Limb (tissue), 2 donors: ENCODE data around the gene KIF22.

Experiments used
- DNase-seq, 2 donors: peaks; one replicate each; pipeline ENCODE4 v3.0.0-alpha.2; 2016; ENCODE audit errors: extremely low spot score in 2 of 2

KIF22 gene

GRCh38 chr16:29836623-29837022 lies 46.1 kb downstream of the KIF22 start:
- no peak for DNase-seq

- DNase-seq: no peak
Measured at GRCh38 chr16:29837841-29838240, 47.3 kb downstream of the KIF22 start.

GRCh38 chr16:29839822-29840221 lies 49.3 kb downstream of the KIF22 start:
- DNase-seq: no peak

- no peak for DNase-seq
Measured at GRCh38 chr16:29840240-29840639, 49.7 kb downstream of the KIF22 start.

- no peak for DNase-seq
Measured at GRCh38 chr16:29841631-29842030, 51.1 kb downstream of the KIF22 start.

GRCh38 chr16:29842732-29843346 lies 52.3 kb downstream of the KIF22 start:
- DNase-seq: no peak

- no peak for DNase-seq
Measured at GRCh38 chr16:29843931-29844330, 53.4 kb downstream of the KIF22 start.

GRCh38 chr16:29844575-29845331 lies 54.2 kb downstream of the KIF22 start:
- no peak for DNase-seq

- DNase-seq: no peak
Measured at GRCh38 chr16:29845656-29846055, 55.1 kb downstream of the KIF22 start.

- DNase-seq: peak in 1 of 2 donors; percentile 69
Measured at GRCh38 chr16:29848420-29849297, 58.1 kb downstream of the KIF22 start.

GRCh38 chr16:29849505-29849904 lies 59.0 kb downstream of the KIF22 start:
- no peak for DNase-seq

- DNase-seq: no peak
Measured at GRCh38 chr16:29850998-29851397, 60.4 kb downstream of the KIF22 start.

- no peak for DNase-seq
Measured at GRCh38 chr16:29852654-29853053, 62.1 kb downstream of the KIF22 start.

- DNase-seq: no peak
Measured at GRCh38 chr16:29854520-29855100, 64.1 kb downstream of the KIF22 start.
